Lower leg skin (tissue), 4 donors: ENCODE results near the gene WASF1. TPM values are rescaled to one million over a fixed set of nuclear protein-coding genes. Genes with fewer than 3 reads are reported as not detected.
A peak's percentile ranks its signal among the peaks of the same experiment; 100 is the strongest.

Experiments
- DNase-seq, 2 donors: peaks; one replicate each; pipeline ENCODE4 v3.0.0-alpha.2; 2019; ENCODE audit warnings: low spot score in 2 of 2
- H3K4me3 ChIP-seq: fragments of 200-600 bp; sonication (generic); 2 replicates; pipeline ENCODE4 v1.5.1; 2017; ENCODE audit warnings: mild to moderate bottlenecking, low read depth; ENCODE audit not compliant: poor library complexity, severe bottlenecking
- CTCF ChIP-seq, 3 donors: fragments of 450-650 bp; IDR thresholded peaks; one replicate each; pipeline ENCODE4 v1.5.1; 2016; ENCODE audit warnings: antibody characterized with exemption in 3 of 3, mild to moderate bottlenecking in 3 of 3, moderate library complexity in 2 of 3
- POLR2A ChIP-seq, 2 donors: fragments of 450-650 bp; IDR thresholded peaks; one replicate each; pipeline ENCODE4 v1.6.1; 2016 to 2017; ENCODE audit warnings: antibody characterized with exemption in 2 of 2, mild to moderate bottlenecking in 1 of 2, moderate library complexity in 1 of 2
- WGBS, 2 donors: methylation state at CpG; one replicate each; pipeline ENCODE4 v1.1.5; 2018; 5-methylcytosine and 5-hydroxymethylcytosine counted together
- intact Hi-C: fragments of 100-400 bp; cut with DNase I; formaldehyde crosslinking; loops from one replicate; pipeline ENCODE4 v1.15.0; 2023; ENCODE audit warnings: low total_unique reads
- total RNA-seq, 4 donors: library from RNA; depleted of rRNA; stranded (reverse); fragments of >200 nt; gene quantifications; one replicate each; pipeline ENCODE4 v1.1.0, GENCODE V29; 2016

Gene WASF1
- total RNA-seq, 4 donors from 2014 or later = 3.2 to 8.6 (median 7.6) TPM

- intact Hi-C loops = loop anchor here (10.0 kb wide), 1 partner anchor 137 kb away; no protein-coding TSS in a partner anchor
- 49% methylated on average over 6 of the region's 6 CpGs for WGBS, 2 donors
- peak overlapping the region; percentile 90 for H3K4me3 ChIP-seq
- DNase-seq = no peak
- TF ChIP-seq POLR2A (IDR thresholded peaks at IDR 0.05) (no peak), CTCF (IDR thresholded peaks at IDR 0.05) (no peak)
Observed at GRCh38 chr6:110181131-110182030, 1.9 kb upstream of the WASF1 start.

GRCh38 chr6:110180228-110181008 is 948 bp upstream of the WASF1 start, which contains the start of gene CDC40:
CDC40 (plus strand) TSS chr6:110180427; CDS start chr6:110180445, 18 bp downstream.
- peak; percentile 40 to 91 for DNase-seq

GRCh38 chr6:110178626-110179405 is 654 bp downstream of the WASF1 start:
- TF ChIP-seq POLR2A (IDR thresholded peaks at IDR 0.05) = no peak
- TF ChIP-seq CTCF (IDR thresholded peaks at IDR 0.05) = no peak
- peak overlapping the region; percentile 73 for H3K4me3 ChIP-seq
- 0 to 1% methylated on average over 30 to 42 of the region's 66 CpGs for WGBS, 2 donors
- peak; percentile 28 to 90 for DNase-seq
- intact Hi-C loops = no loop called here

More at GRCh38 chr6:110180228-110181008, 948 bp upstream of the WASF1 start, which contains the start of gene CDC40:
- intact Hi-C loops = loop anchor here (10.0 kb wide), 1 partner anchor 136 kb away; no protein-coding TSS in a partner anchor
- WGBS, 2 donors = 0% methylated on average over 28 of the region's 28 CpGs
- TF ChIP-seq CTCF (IDR thresholded peaks at IDR 0.05) (no peak), POLR2A (IDR thresholded peaks at IDR 0.05) (no peak)
- H3K4me3 ChIP-seq = peak within 1 kb of the TSS; percentile 90

- TF ChIP-seq CTCF (IDR thresholded peaks at IDR 0.05) (no peak), POLR2A (IDR thresholded peaks at IDR 0.05) (no peak)
- H3K4me3 ChIP-seq = no peak overlapping the region
- intact Hi-C loops = no loop called here
- 85 to 91% methylated on average over 4 of the region's 4 CpGs for WGBS, 2 donors
- no peak for DNase-seq
Observed at GRCh38 chr6:110173506-110174132, 5.9 kb downstream of the WASF1 start.

- no peak for TF ChIP-seq POLR2A (IDR thresholded peaks at IDR 0.05)
- TF ChIP-seq CTCF (IDR thresholded peaks at IDR 0.05) = no peak
- intact Hi-C loops = no loop called here
- no peak for DNase-seq
- 94 to 96% methylated on average over 2 of the region's 2 CpGs for WGBS, 2 donors
- no peak overlapping the region for H3K4me3 ChIP-seq
Observed at GRCh38 chr6:110170081-110170480, 9.4 kb downstream of the WASF1 start.
